Measurements from ENCODE around the gene NEO1.
"Not testable (repeated sequence)": the region's sequence is repeated elsewhere in the genome, so short reads cannot be mapped to it uniquely, and the experiment has no call there.

NEO1 gene

GRCh38 chr15:73196113-73196512, 143.8 kb downstream of the NEO1 start:
- DNase-seq (no peak), ATAC-seq (replicated peaks) (no peak)
- no peak overlapping the region for H3K4me3 Mint-ChIP-seq
- no peaks in the 10 kb centered on the region for H3K9me3 Mint-ChIP-seq
- no peak overlapping the region for H3K27ac Mint-ChIP-seq
- H3K4me1 Mint-ChIP-seq, result no peaks in the 10 kb centered on the region
- H3K36me3 Mint-ChIP-seq, result peaks cover 0 to 4% of the 10 kb centered on the region in 2 donors
- H3K27me3 Mint-ChIP-seq, result peaks cover 25 to 44% of the 10 kb centered on the region in 2 donors

GRCh38 chr15:73200339-73200738, 148.1 kb downstream of the NEO1 start:
- Mint-ChIP-seq H3K27me3 (peaks cover 23 to 47% of the 10 kb centered on the region in 2 donors), H3K4me1 (no peaks in the 10 kb centered on the region), H3K4me3 (no peak overlapping the region), H3K36me3 (peaks cover 3 to 8% of the 10 kb centered on the region in 2 donors), H3K27ac (no peak overlapping the region), H3K9me3 (peaks cover 9 to 10% of the 10 kb centered on the region in 2 donors)
- ATAC-seq (replicated peaks), result no peak
- DNase-seq, result no peak

- Mint-ChIP-seq H3K4me3 (no peak overlapping the region), H3K9me3 (peaks cover 0 to 4% of the 10 kb centered on the region in 2 donors), H3K27me3 (peaks cover 4 to 20% of the 10 kb centered on the region in 2 donors), H3K27ac (no peak overlapping the region), H3K4me1 (no peaks in the 10 kb centered on the region), H3K36me3 (no peaks in the 10 kb centered on the region)
- ATAC-seq (replicated peaks) (no peak), DNase-seq (no peak)
Observed at GRCh38 chr15:73210630-73211029, 158.4 kb downstream of the NEO1 start.

- DNase-seq (no peak), ATAC-seq (replicated peaks) (no peak)
- H3K27ac Mint-ChIP-seq, result no peak overlapping the region
- peaks cover 4 to 10% of the 10 kb centered on the region in 2 donors for H3K27me3 Mint-ChIP-seq
- H3K9me3 Mint-ChIP-seq, result peaks cover 0 to 4% of the 10 kb centered on the region in 2 donors
- no peaks in the 10 kb centered on the region for H3K4me1 Mint-ChIP-seq
- H3K36me3 Mint-ChIP-seq, result no peaks in the 10 kb centered on the region
- H3K4me3 Mint-ChIP-seq, result no peak overlapping the region
Observed at GRCh38 chr15:73212424-73212823, 160.2 kb downstream of the NEO1 start.

- not testable (repeated sequence) for DNase-seq; H3K4me3 Mint-ChIP-seq; ATAC-seq (replicated peaks); H3K36me3 Mint-ChIP-seq; H3K4me1 Mint-ChIP-seq; H3K27ac Mint-ChIP-seq; H3K9me3 Mint-ChIP-seq
- peaks cover 13 to 20% of the 10 kb centered on the region in 2 donors for H3K27me3 Mint-ChIP-seq
Observed at GRCh38 chr15:73221450-73221849, 169.2 kb downstream of the NEO1 start.

GRCh38 chr15:73225358-73226015, 173.2 kb downstream of the NEO1 start:
- peaks cover 1 to 4% of the 10 kb centered on the region in 2 donors for H3K9me3 Mint-ChIP-seq
- no peaks in the 10 kb centered on the region for H3K4me1 Mint-ChIP-seq
- H3K27ac Mint-ChIP-seq, result no peak overlapping the region
- DNase-seq (no peak), ATAC-seq (replicated peaks) (no peak)
- peaks cover 17 to 26% of the 10 kb centered on the region in 2 donors for H3K27me3 Mint-ChIP-seq
- H3K36me3 Mint-ChIP-seq, result peaks cover 0 to 7% of the 10 kb centered on the region in 2 donors
- no peak overlapping the region for H3K4me3 Mint-ChIP-seq

- H3K4me1 Mint-ChIP-seq, result no peaks in the 10 kb centered on the region
- H3K27ac Mint-ChIP-seq, result no peak overlapping the region
- ATAC-seq (replicated peaks) (no peak), DNase-seq (no peak)
- H3K36me3 Mint-ChIP-seq, result peaks cover 0 to 7% of the 10 kb centered on the region in 2 donors
- H3K9me3 Mint-ChIP-seq, result peaks cover 1 to 4% of the 10 kb centered on the region in 2 donors
- peaks cover 14 to 26% of the 10 kb centered on the region in 2 donors for H3K27me3 Mint-ChIP-seq
- no peak overlapping the region for H3K4me3 Mint-ChIP-seq
Observed at GRCh38 chr15:73226093-73226814, 174.0 kb downstream of the NEO1 start.

- H3K27ac Mint-ChIP-seq, result no peak overlapping the region
- no peak overlapping the region for H3K4me3 Mint-ChIP-seq
- H3K9me3 Mint-ChIP-seq, result peaks cover 0 to 3% of the 10 kb centered on the region in 2 donors
- H3K36me3 Mint-ChIP-seq, result peaks cover 0 to 3% of the 10 kb centered on the region in 2 donors
- H3K27me3 Mint-ChIP-seq, result peaks cover 12 to 23% of the 10 kb centered on the region in 2 donors
- no peaks in the 10 kb centered on the region for H3K4me1 Mint-ChIP-seq
- no peak for ATAC-seq (replicated peaks)
- no peak for DNase-seq
Observed at GRCh38 chr15:73227433-73228056, 175.3 kb downstream of the NEO1 start.

- H3K27ac Mint-ChIP-seq, result no peak overlapping the region
- H3K27me3 Mint-ChIP-seq, result peaks cover 8 to 23% of the 10 kb centered on the region in 2 donors
- H3K9me3 Mint-ChIP-seq, result no peaks in the 10 kb centered on the region
- H3K4me3 Mint-ChIP-seq, result no peak overlapping the region
- no peak for ATAC-seq (replicated peaks)
- H3K4me1 Mint-ChIP-seq, result no peaks in the 10 kb centered on the region
- H3K36me3 Mint-ChIP-seq, result no peaks in the 10 kb centered on the region
- no peak for DNase-seq
Observed at GRCh38 chr15:73228128-73228646, 175.9 kb downstream of the NEO1 start.

- Mint-ChIP-seq H3K27me3 (peaks cover 13 to 16% of the 10 kb centered on the region in 2 donors), H3K27ac (no peak overlapping the region), H3K36me3 (no peaks in the 10 kb centered on the region), H3K4me1 (no peaks in the 10 kb centered on the region), H3K4me3 (no peak overlapping the region), H3K9me3 (no peaks in the 10 kb centered on the region)
- DNase-seq, result no peak
- ATAC-seq (replicated peaks), result no peak
Observed at GRCh38 chr15:73231661-73232419, 179.6 kb downstream of the NEO1 start.

- Mint-ChIP-seq H3K27me3 (peaks cover 13 to 16% of the 10 kb centered on the region in 2 donors), H3K27ac (no peak overlapping the region), H3K4me3 (no peak overlapping the region), H3K4me1 (no peaks in the 10 kb centered on the region), H3K36me3 (no peaks in the 10 kb centered on the region), H3K9me3 (no peaks in the 10 kb centered on the region)
- ATAC-seq (replicated peaks), result no peak
- DNase-seq, result no peak
Observed at GRCh38 chr15:73232776-73233175, 180.5 kb downstream of the NEO1 start.

GRCh38 chr15:73233623-73234022, 181.4 kb downstream of the NEO1 start:
- peaks cover 13 to 16% of the 10 kb centered on the region in 2 donors for H3K27me3 Mint-ChIP-seq
- ATAC-seq (replicated peaks) (no peak), DNase-seq (no peak)
- no peaks in the 10 kb centered on the region for H3K4me1 Mint-ChIP-seq
- H3K9me3 Mint-ChIP-seq, result no peaks in the 10 kb centered on the region
- H3K36me3 Mint-ChIP-seq, result no peaks in the 10 kb centered on the region
- H3K27ac Mint-ChIP-seq, result no peak overlapping the region
- H3K4me3 Mint-ChIP-seq, result no peak overlapping the region

- H3K27me3 Mint-ChIP-seq, result peaks cover 5 to 6% of the 10 kb centered on the region in 2 donors
- H3K4me1 Mint-ChIP-seq, result no peaks in the 10 kb centered on the region
- DNase-seq (no peak), ATAC-seq (replicated peaks) (no peak)
- no peaks in the 10 kb centered on the region for H3K36me3 Mint-ChIP-seq
- no peak overlapping the region for H3K4me3 Mint-ChIP-seq
- H3K27ac Mint-ChIP-seq, result no peak overlapping the region
- H3K9me3 Mint-ChIP-seq, result no peaks in the 10 kb centered on the region
Observed at GRCh38 chr15:73237910-73238309, 185.6 kb downstream of the NEO1 start.

Data from stimulated activated naive B cell treated with anti-CD40 and anti-IgM and Interleukin-4, amounts not matched to agents 10 μg/mL and 1 μg/mL and 100 μg/mL, for 72 hours (primary cell).